GM12878 (cell line): Measurements from ENCODE around the gene ARTN.

Source experiments
- MEF2A ChIP-seq: IDR thresholded peaks from 2 replicates; pipeline ENCODE4 v1.6.1; 2011; ENCODE audit warnings: low read depth, mild to moderate bottlenecking, low read length, moderate library complexity; ENCODE audit not compliant: insufficient read depth
- NFXL1 ChIP-seq: fragments of 450-650 bp; IDR thresholded peaks from 2 replicates; pipeline ENCODE4 v1.6.1; 2017; ENCODE audit warnings: antibody characterized with exemption, mild to moderate bottlenecking, borderline replicate concordance
- TCF3 ChIP-seq: IDR thresholded peaks from 2 replicates; pipeline ENCODE4 v1.6.1; 2012; ENCODE audit warnings: low read depth, mild to moderate bottlenecking, low read length, borderline replicate concordance; ENCODE audit not compliant: insufficient read depth
- ZBTB11 ChIP-seq: fragments of 450-650 bp; formaldehyde crosslinking; IDR thresholded peaks from 2 replicates; pipeline ENCODE4 v1.5.0; 2022; ENCODE audit warnings: mild to moderate bottlenecking, missing genetic modification characterization

GRCh38 chr1:43984855-43985254 is 51.3 kb downstream of the ARTN start:
- no peak for TF ChIP-seq ZBTB11 (CRISPR knock-in tag)
- no peak for TF ChIP-seq TCF3
- TF ChIP-seq MEF2A, result no peak
- TF ChIP-seq NFXL1, result no peak
